Measurements from ENCODE around the gene RAI1.

Gene RAI1

GRCh38 chr17:17839791-17840707, 158.8 kb downstream of the RAI1 start (continued):
- TF ChIP-seq, protein P1, sequence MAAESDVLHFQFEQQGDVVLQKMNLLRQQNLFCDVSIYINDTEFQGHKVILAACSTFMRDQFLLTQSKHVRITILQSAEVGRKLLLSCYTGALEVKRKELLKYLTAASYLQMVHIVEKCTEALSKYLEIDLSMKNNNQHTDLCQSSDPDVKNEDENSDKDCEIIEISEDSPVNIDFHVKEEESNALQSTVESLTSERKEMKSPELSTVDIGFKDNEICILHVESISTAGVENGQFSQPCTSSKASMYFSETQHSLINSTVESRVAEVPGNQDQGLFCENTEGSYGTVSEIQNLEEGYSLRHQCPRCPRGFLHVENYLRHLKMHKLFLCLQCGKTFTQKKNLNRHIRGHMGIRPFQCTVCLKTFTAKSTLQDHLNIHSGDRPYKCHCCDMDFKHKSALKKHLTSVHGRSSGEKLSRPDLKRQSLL (tag by site-specific recombination; IDR thresholded peaks at IDR 0.05): no peak
- no peak for TF ChIP-seq SETDB1 (IDR thresholded peaks at IDR 0.05; ENCODE audit: insufficient read length, low read length)
- TF ChIP-seq REST (tag by site-specific recombination; IDR thresholded peaks at IDR 0.05): no peak
- TF ChIP-seq ZNF23 (tag by site-specific recombination; IDR thresholded peaks at IDR 0.05; ENCODE audit: borderline replicate concordance): no peak
- no peak for TF ChIP-seq ZNF514 (tag by site-specific recombination; IDR thresholded peaks at IDR 0.05)
- TF ChIP-seq FEZF1 (tag by site-specific recombination; IDR thresholded peaks at IDR 0.05): no peak
- no peak for TF ChIP-seq ZNF350 (tag by site-specific recombination; IDR thresholded peaks at IDR 0.05)
- TF ChIP-seq SP3 (tag by site-specific recombination; IDR thresholded peaks at IDR 0.05): peak; percentile 55
- no peak for TF ChIP-seq ZBTB48 (tag by site-specific recombination; IDR thresholded peaks at IDR 0.05)
- TF ChIP-seq ZNF10 (tag by site-specific recombination; IDR thresholded peaks at IDR 0.05): no peak
- TF ChIP-seq ZNF302 (tag by site-specific recombination; IDR thresholded peaks at IDR 0.05; ENCODE audit: low read depth): no peak
- no peak for TF ChIP-seq ZFP3 (tag by site-specific recombination; IDR thresholded peaks at IDR 0.05; ENCODE audit: low read depth)
- TF ChIP-seq ZNF777 (tag by site-specific recombination; IDR thresholded peaks at IDR 0.05; ENCODE audit: borderline replicate concordance): no peak
- no peak for TF ChIP-seq EGR2 (tag by site-specific recombination; IDR thresholded peaks at IDR 0.05; ENCODE audit: low read depth)
- 0 out of 2 replicates have a peak, but pooled peaks have one; percentile 37 for TF ChIP-seq ZNF768 (tag by site-specific recombination; IDR thresholded peaks at IDR 0.05)
- TF ChIP-seq SP2 (tag by site-specific recombination; IDR thresholded peaks at IDR 0.05): peak; percentile 74
- peak; percentile 55; the same call in 1 of the 2 replicates for TF ChIP-seq SP7 (tag by site-specific recombination; IDR thresholded peaks at IDR 0.05)
- TF ChIP-seq SCRT1 (tag by site-specific recombination; IDR thresholded peaks at IDR 0.05; ENCODE audit: borderline replicate concordance): no peak

DNA sequence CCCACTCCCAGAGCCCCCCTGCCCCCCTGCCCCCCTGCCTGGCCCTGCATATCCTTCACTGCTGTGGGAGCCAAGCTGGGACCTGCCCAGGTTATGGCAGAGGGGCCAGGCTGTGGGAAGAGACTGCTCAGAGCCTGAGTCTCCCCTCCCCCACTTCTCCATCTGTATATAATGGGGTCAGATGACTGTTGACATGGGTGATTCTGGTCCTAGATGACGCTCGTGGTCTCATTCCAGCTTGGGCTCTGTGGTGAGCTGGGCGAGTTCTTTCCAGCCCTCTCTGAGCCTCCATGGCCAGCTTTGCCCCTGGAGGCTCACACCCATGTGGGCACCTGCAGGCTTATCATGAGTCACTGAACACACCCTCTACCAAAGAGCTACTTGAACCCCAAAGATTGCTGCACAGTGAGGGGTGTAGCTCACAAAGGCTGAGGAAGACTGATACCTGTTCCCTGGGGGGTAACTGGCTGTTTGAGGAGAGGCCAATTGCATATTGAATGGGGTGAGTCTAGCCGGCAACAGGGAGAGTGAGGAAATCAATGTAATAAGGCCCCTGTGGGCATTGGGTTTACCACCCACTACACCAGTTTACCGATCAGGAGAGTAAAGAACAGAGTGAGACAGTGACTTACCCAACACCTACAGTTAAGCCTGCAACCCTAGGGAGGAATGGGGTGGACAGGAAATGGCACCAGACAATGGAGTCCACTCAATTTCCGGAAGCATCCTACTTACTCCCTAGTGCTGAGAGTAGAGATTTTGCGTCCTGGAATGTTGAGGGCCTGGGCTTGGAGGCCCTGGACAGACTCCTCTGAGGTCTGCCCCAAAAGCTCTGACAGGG, 159.7 kb downstream of the RAI1 start:
- peaks cover 20% of the 10 kb centered on the region for H3K4me1 ChIP-seq (ENCODE audit: control insufficient read depth, insufficient read depth, low read length)
- CTCF ChIA-PET: interaction anchor here (1.3 kb wide), 2 partner anchors 28 to 30 kb away, joined by 4 to 5 read pairs; no protein-coding TSS in a partner anchor
- no peaks in the 10 kb centered on the region for H3K9me3 ChIP-seq (ENCODE audit: control insufficient read depth, insufficient read depth, low read depth, low read length)
- no peak overlapping the region for H3K4me3 ChIP-seq (ENCODE audit: low read depth, low read length)
- H3K27ac ChIP-seq (ENCODE audit: extremely low read depth, low read depth, low read length): peak overlapping the region; percentile 94; the same call in 1 of the 2 replicates
- POLR2A ChIA-PET: interaction anchor here (0.6 to 2.2 kb wide), 11 partner anchors 9 to 159 kb away, joined by 3 to 8 read pairs (median 4); no protein-coding TSS in a partner anchor
- no peaks in the 10 kb centered on the region for H3K36me3 ChIP-seq (ENCODE audit: control insufficient read depth in 2 of 2, insufficient read depth in 1 of 2, low read length in 2 of 2)
- peak; percentile 70 for TF ChIP-seq ZIC2 (tag by site-specific recombination; IDR thresholded peaks at IDR 0.05)
- TF ChIP-seq, protein P2, sequence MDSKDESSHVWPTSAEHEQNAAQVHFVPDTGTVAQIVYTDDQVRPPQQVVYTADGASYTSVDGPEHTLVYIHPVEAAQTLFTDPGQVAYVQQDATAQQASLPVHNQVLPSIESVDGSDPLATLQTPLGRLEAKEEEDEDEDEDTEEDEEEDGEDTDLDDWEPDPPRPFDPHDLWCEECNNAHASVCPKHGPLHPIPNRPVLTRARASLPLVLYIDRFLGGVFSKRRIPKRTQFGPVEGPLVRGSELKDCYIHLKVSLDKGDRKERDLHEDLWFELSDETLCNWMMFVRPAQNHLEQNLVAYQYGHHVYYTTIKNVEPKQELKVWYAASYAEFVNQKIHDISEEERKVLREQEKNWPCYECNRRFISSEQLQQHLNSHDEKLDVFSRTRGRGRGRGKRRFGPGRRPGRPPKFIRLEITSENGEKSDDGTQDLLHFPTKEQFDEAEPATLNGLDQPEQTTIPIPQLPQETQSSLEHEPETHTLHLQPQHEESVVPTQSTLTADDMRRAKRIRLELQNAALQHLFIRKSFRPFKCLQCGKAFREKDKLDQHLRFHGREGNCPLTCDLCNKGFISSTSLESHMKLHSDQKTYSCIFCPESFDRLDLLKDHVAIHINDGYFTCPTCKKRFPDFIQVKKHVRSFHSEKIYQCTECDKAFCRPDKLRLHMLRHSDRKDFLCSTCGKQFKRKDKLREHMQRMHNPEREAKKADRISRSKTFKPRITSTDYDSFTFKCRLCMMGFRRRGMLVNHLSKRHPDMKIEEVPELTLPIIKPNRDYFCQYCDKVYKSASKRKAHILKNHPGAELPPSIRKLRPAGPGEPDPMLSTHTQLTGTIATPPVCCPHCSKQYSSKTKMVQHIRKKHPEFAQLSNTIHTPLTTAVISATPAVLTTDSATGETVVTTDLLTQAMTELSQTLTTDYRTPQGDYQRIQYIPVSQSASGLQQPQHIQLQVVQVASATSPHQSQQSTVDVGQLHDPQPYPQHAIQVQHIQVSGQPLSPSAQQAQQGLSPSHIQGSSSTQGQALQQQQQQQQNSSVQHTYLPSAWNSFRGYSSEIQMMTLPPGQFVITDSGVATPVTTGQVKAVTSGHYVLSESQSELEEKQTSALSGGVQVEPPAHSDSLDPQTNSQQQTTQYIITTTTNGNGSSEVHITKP (tag by site-specific recombination; IDR thresholded peaks at IDR 0.05): peak; percentile 34; the same call in 1 of the 2 replicates
- 0 out of 2 replicates have a peak, but pooled peaks have one; percentile 16 for TF ChIP-seq GLIS2 (tag by site-specific recombination; IDR thresholded peaks at IDR 0.05)
- no peak for TF ChIP-seq ZNF624 (tag by site-specific recombination; IDR thresholded peaks at IDR 0.05)
- 0 out of 2 replicates have a peak, but pooled peaks have one; percentile 5 for TF ChIP-seq ZFHX2 (tag by site-specific recombination; conservative IDR thresholded peaks at IDR 0.05)

Measured in HEK293 (cell line).